Mesothelial cell of epicardium (in vitro differentiated cells): ENCODE data around the gene IFTAP. TPM values are rescaled to one million over a fixed set of nuclear protein-coding genes. Genes with fewer than 3 reads are reported as not detected.

Experiments used
- DNase-seq, 2 experiments: peaks; one replicate each; pipeline ENCODE4 v3.0.0; 2021; ENCODE audit warnings: low spot score in 2 of 2; ENCODE audit not compliant: unreplicated experiment in 2 of 2
- H3K27ac Mint-ChIP-seq: 2 replicates; pipeline ENCODE4 v1.8.0; 2021; ENCODE audit warnings: mixed read lengths
- H3K27me3 Mint-ChIP-seq: 2 replicates; pipeline ENCODE4 v1.8.0; 2021; ENCODE audit warnings: low read depth, mixed read lengths
- H3K36me3 Mint-ChIP-seq: 2 replicates; pipeline ENCODE4 v1.8.0; 2021; ENCODE audit warnings: mixed read lengths
- H3K4me1 Mint-ChIP-seq: 2 replicates; pipeline ENCODE4 v1.8.0; 2021; ENCODE audit warnings: mixed read lengths
- H3K4me3 Mint-ChIP-seq: 2 replicates; pipeline ENCODE4 v1.8.0; 2021; ENCODE audit warnings: mild to moderate bottlenecking, moderate library complexity, mixed read lengths
- H3K9me3 Mint-ChIP-seq: 2 replicates; pipeline ENCODE4 v1.8.0; 2021; ENCODE audit warnings: mixed read lengths
- CTCF ChIP-seq: fragments of 200-600 bp; sonication (generic); IDR thresholded peaks from one replicate; pipeline ENCODE4 v1.5.0; 2021; ENCODE audit warnings: antibody characterized with exemption; ENCODE audit not compliant: unreplicated experiment
- total RNA-seq: library from RNA; stranded (reverse); gene quantifications from 3 replicates; pipeline ENCODE4 v1.2.1, GENCODE V29; 2021

The IFTAP gene
- total RNA-seq, 1 donor from 2014 or later: 34.0 TPM

DNA sequence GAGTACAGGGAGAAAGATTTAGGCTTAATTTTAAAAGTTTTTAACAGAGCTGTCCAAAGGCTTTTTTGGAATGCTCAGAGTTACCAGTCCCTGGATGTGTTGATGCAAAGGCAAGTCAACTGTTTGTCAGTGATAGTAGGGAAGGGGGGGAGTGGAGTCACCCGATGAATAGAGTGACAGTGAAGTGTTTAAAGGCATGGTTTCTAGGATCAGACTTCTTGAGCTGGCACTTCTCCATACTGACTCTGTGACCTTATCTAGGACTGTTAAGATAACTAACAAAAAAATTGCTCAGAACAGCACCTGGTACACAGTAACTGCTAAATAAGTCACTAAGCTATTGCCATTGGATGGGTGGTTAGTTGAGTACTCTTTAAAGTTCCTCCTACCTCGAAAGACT, 15.1 kb downstream of the IFTAP start:
- no peak for TF ChIP-seq CTCF
- Mint-ChIP-seq H3K9me3 (no peaks in the 10 kb centered on the region), H3K36me3 (peaks cover 8% of the 10 kb centered on the region), H3K4me3 (no peak overlapping the region), H3K27ac (no peak overlapping the region), H3K27me3 (no peaks in the 10 kb centered on the region), H3K4me1 (peaks cover 11% of the 10 kb centered on the region)
- no peak for DNase-seq

- Mint-ChIP-seq H3K4me1 (peaks cover 19% of the 10 kb centered on the region), H3K4me3 (no peak overlapping the region), H3K27ac (no peak overlapping the region), H3K36me3 (peaks cover 5% of the 10 kb centered on the region), H3K27me3 (no peaks in the 10 kb centered on the region), H3K9me3 (no peaks in the 10 kb centered on the region)
- no peak for DNase-seq
- no peak for TF ChIP-seq CTCF
Observed at GRCh38 chr11:36615826-36616225, 21.5 kb downstream of the IFTAP start.

DNA sequence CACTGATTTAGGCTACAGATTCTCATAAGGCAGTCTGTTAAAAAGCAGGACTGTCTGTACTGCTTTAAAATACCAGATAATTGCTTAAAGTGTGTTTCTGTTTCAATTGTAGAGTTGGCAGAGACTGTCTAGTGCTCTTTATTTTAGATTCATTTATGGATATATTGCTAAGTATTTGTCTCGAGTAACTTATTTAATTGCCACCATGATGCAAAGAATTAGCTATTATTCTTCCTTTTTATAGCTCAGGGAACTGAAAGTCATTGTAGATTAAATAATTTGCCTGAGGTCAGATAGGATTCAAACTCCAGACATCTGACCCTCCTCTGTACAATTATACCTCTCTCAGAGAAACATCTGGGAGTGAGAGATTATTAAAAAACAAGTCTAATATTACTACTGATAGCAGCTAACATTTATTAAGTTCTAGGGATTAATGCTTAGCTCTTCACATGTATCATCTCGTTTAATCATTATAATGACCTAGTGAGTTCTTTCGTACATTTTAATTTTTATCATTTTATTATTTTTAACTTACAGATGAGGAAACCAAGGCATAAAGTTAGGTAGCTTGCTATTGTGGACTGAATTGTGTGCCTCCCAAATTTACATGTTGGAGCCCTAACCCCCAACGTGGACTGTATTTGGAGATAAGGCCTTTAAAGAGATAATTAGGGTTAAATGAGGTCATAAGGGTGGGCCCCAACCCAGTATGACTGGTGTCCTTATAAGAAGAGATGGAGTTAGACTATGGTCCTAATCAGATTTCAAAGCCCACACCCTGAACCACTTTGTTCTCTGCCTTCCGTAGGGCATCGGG, 23.5 kb downstream of the IFTAP start:
- H3K27me3 Mint-ChIP-seq: no peaks in the 10 kb centered on the region
- DNase-seq: no peak
- TF ChIP-seq CTCF: no peak
- H3K4me3 Mint-ChIP-seq: no peak overlapping the region
- peaks cover 2% of the 10 kb centered on the region for H3K36me3 Mint-ChIP-seq
- no peak overlapping the region for H3K27ac Mint-ChIP-seq
- H3K4me1 Mint-ChIP-seq: peaks cover 15% of the 10 kb centered on the region
- H3K9me3 Mint-ChIP-seq: no peaks in the 10 kb centered on the region

DNA sequence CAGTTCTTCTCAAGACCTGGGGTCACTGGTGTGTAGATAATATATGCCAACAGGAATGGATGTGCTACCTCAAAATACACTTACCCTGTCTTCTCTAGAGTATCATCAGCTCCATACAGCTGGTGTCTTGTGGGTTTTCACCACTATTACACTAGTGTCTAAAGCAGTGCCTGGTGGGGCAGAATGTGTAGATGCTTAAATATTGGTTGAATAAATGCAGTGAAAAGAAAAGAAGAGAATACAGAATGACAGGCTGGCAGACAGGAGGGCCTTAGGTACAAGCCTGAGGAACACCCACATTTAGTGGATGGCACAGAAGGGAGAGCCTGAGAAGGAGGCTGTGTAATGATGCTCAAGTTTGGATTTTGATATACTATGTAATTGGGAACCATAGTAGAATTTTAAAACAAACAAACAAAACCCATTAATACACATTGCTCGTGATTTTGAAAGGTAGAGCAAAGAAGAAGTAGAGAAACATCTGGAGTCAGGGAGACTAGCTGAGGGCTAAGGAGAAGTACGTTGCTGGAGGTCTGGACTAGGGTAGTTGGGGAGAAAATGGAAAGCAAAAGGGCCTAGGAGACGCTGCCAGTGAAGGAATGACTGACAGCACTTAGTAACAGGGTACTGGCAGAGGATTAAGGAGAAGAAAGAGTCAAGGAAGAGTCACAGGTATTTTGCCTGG, 24.2 kb downstream of the IFTAP start:
- peaks cover 15% of the 10 kb centered on the region for H3K4me1 Mint-ChIP-seq
- no peak overlapping the region for H3K4me3 Mint-ChIP-seq
- peak overlapping the region; percentile 7 for H3K27ac Mint-ChIP-seq
- H3K27me3 Mint-ChIP-seq: no peaks in the 10 kb centered on the region
- no peak for TF ChIP-seq CTCF
- no peak for DNase-seq
- H3K9me3 Mint-ChIP-seq: no peaks in the 10 kb centered on the region
- H3K36me3 Mint-ChIP-seq: peaks cover under 1% of the 10 kb centered on the region

DNA sequence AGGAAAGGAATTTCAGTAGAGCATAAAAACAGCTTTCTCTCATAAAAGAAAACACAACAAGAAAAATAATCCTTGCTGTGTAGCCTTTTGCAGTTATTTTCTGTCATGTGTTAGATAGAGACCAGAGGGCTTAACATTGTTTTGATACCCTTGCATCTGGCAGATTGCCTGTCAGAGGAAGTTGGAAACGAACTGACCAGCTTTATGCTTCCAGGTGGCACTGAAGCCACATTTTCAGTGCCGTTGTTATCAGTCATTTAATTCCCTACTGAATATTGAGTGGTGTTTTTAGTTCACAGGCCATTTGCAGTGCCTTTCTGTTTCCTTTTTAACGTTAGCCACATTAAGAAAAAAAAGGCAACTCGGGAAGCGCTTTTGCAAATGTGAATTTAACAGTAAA, 25.2 kb downstream of the IFTAP start:
- TF ChIP-seq CTCF: no peak
- Mint-ChIP-seq H3K36me3 (no peaks in the 10 kb centered on the region), H3K27ac (peak overlapping the region; percentile 70), H3K27me3 (no peaks in the 10 kb centered on the region), H3K9me3 (no peaks in the 10 kb centered on the region), H3K4me3 (no peak overlapping the region), H3K4me1 (peaks cover 15% of the 10 kb centered on the region)
- no peak for DNase-seq
